Mammary epithelial cell (primary cell): ENCODE data around the gene SLCO4A1.

Experiments used
- EZH2 ChIP-seq: IDR thresholded peaks from 2 replicates; pipeline ENCODE4 v1.6.1; 2012; ENCODE audit warnings: low read length, inconsistent platforms, borderline replicate concordance
- TF ChIP-seq, protein P1 (sequence below), 2 donors: IDR thresholded peaks in 1 of 2; conservative IDR thresholded peaks in 1 of 2; 2 replicates each; pipeline ENCODE4 v1.5.1; 2011 to 2012; ENCODE audit warnings: inconsistent platforms in 2 of 2, low read length in 2 of 2, mild to moderate bottlenecking in 2 of 2, control low read depth in 1 of 2, low read depth in 1 of 2; ENCODE audit not compliant: insufficient read depth in 1 of 2; ENCODE audit errors: extremely low read depth in 1 of 2

DNA sequence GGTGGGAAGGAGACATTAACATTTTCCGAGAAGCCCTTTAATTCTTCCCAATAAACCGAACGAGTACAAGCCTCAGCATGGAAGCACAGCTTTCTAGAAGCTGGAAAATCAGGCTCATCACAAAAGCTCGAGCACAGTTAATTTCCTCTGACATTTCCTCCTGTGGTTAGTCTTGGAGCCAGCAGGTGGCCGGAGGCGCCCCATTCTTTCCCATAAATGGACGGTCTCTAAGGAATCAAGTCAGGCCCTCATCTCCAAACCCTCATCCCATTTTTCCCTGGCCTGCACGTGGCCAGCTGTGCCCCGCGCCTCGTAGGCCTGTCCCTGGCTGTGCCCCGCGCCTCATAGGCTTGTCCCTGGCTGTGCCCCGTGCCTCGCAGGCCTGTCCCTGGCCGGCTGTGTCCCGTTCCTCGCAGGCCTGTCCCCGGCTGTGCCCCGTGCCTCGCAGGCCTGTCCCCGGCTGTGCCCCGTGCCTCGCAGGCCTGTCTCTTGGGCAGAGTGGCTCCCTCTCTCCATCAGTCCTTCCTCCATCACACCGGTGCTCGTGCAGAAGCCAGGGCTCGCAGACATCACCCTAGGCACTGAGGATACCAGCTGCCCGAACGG lies 46.7 kb downstream of the SLCO4A1 start:
- TF ChIP-seq, protein P1, sequence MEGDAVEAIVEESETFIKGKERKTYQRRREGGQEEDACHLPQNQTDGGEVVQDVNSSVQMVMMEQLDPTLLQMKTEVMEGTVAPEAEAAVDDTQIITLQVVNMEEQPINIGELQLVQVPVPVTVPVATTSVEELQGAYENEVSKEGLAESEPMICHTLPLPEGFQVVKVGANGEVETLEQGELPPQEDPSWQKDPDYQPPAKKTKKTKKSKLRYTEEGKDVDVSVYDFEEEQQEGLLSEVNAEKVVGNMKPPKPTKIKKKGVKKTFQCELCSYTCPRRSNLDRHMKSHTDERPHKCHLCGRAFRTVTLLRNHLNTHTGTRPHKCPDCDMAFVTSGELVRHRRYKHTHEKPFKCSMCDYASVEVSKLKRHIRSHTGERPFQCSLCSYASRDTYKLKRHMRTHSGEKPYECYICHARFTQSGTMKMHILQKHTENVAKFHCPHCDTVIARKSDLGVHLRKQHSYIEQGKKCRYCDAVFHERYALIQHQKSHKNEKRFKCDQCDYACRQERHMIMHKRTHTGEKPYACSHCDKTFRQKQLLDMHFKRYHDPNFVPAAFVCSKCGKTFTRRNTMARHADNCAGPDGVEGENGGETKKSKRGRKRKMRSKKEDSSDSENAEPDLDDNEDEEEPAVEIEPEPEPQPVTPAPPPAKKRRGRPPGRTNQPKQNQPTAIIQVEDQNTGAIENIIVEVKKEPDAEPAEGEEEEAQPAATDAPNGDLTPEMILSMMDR (conservative IDR thresholded peaks at IDR 0.05 in 1 of 2, IDR thresholded peaks at IDR 0.05 in 1 of 2; ENCODE audit: extremely low read depth in 1 of 2, insufficient read depth in 1 of 2, low read depth in 1 of 2, low read length in 2 of 2) = peak in 1 of 2 donors; percentile 33
- no peak for TF ChIP-seq EZH2
